GM12878 (cell line): ENCODE results near the gene CFAP45. TPM values are rescaled to one million over a fixed set of nuclear protein-coding genes. Genes with fewer than 3 reads are reported as not detected.

Experiments
- CHD2 ChIP-seq: IDR thresholded peaks from 2 replicates; pipeline ENCODE4 v1.6.1; 2011; ENCODE audit warnings: low read depth, low read length, improper control_type of control experiment, borderline replicate concordance
- IKZF2 ChIP-seq, 2 experiments: fragments of 450-650 bp; IDR thresholded peaks; 2 replicates each; pipeline ENCODE4 v1.6.1; 2017; ENCODE audit warnings: mild to moderate bottlenecking in 2 of 2, moderate library complexity in 2 of 2
- KLF5 ChIP-seq: fragments of 450-650 bp; IDR thresholded peaks from 2 replicates; pipeline ENCODE4 v1.6.1; 2014; ENCODE audit warnings: mild to moderate bottlenecking; ENCODE audit not compliant: partially characterized antibody
- POLR2A ChIP-seq: IDR thresholded peaks from 2 replicates; pipeline ENCODE4 v1.6.1; 2011; ENCODE audit warnings: low read depth, mild to moderate bottlenecking, low read length
- RUNX3 ChIP-seq: IDR thresholded peaks from 2 replicates; pipeline ENCODE4 v1.6.1; 2012; ENCODE audit warnings: low read length, inconsistent platforms
- SMAD5 ChIP-seq: IDR thresholded peaks from 2 replicates; pipeline ENCODE4 v1.6.1; 2016; ENCODE audit warnings: antibody characterized with exemption, low read depth
- SREBF1 ChIP-seq: IDR thresholded peaks from 2 replicates; pipeline ENCODE4 v1.6.1; 2012; ENCODE audit warnings: mild to moderate bottlenecking, low read length
- YY1 ChIP-seq: IDR thresholded peaks from 2 replicates; pipeline ENCODE4 v1.6.1; 2011; ENCODE audit warnings: low read depth, mild to moderate bottlenecking, low read length
- ZZZ3 ChIP-seq: IDR thresholded peaks from 2 replicates; pipeline ENCODE4 v1.6.1; 2011; ENCODE audit warnings: low read depth; ENCODE audit not compliant: control insufficient read depth, insufficient read length
- polyA plus RNA-seq, 11 experiments: library from polyadenylated mRNA; depleted of rRNA in 4 of 11; unstranded in 6 of 11; stranded (reverse) in 5 of 11; fragments of >200 nt; fragmentation: Nextera tagmentation in 4 of 11; fragmentation: Illumina TruSeq in 1 of 11; extraction: Ambion mirVana in 4 of 11; extraction: Trizol in 1 of 11; gene quantifications; 1 replicate in 1 of 11; 2 replicates in 10 of 11; pipeline versions ENCODE4 v1.2.1 to v1.2.3, GENCODE V29; 2011 to 2016; ENCODE audit warnings: inconsistent platforms in 2 of 11, missing spikeins in 2 of 11, low read depth in 1 of 11
- total RNA-seq, 4 experiments: library from RNA; depleted of rRNA in 3 of 4; stranded (reverse); fragments of >200 nt in 3 of 4; fragmentation: Illumina TruSeq in 1 of 4; extraction: Trizol in 1 of 4; gene quantifications; 2 replicates each; pipeline versions ENCODE4 v1.2.1 to v1.2.3, GENCODE V29; 2013 to 2021
- TF ChIP-seq, protein P1 (sequence below): fragments of 450-650 bp; formaldehyde crosslinking; IDR thresholded peaks from 2 replicates; pipeline ENCODE4 v1.4.0; 2022; ENCODE audit warnings: mild to moderate bottlenecking, moderate library complexity
- TF ChIP-seq, protein P2 (sequence below): IDR thresholded peaks from 2 replicates; pipeline ENCODE4 v1.6.1; 2012; ENCODE audit warnings: low read depth, low read length, improper control_type of control experiment
- TF ChIP-seq, protein P3 (sequence below): fragments of 450-650 bp; IDR thresholded peaks from 2 replicates; pipeline ENCODE4 v1.6.1; 2017; ENCODE audit warnings: mild to moderate bottlenecking, moderate library complexity
- TF ChIP-seq, protein P4 (sequence below): fragments of 450-650 bp; IDR thresholded peaks from 2 replicates; pipeline ENCODE4 v1.6.1; 2016; ENCODE audit warnings: mild to moderate bottlenecking

Gene CFAP45
- total and polyA plus RNA-seq, 10 of the 15 experiments (the other 5 are each of a cell fraction or from before 2014, with no cell fraction given), result 0.43 to 0.91 (median 0.67) TPM

DNA sequence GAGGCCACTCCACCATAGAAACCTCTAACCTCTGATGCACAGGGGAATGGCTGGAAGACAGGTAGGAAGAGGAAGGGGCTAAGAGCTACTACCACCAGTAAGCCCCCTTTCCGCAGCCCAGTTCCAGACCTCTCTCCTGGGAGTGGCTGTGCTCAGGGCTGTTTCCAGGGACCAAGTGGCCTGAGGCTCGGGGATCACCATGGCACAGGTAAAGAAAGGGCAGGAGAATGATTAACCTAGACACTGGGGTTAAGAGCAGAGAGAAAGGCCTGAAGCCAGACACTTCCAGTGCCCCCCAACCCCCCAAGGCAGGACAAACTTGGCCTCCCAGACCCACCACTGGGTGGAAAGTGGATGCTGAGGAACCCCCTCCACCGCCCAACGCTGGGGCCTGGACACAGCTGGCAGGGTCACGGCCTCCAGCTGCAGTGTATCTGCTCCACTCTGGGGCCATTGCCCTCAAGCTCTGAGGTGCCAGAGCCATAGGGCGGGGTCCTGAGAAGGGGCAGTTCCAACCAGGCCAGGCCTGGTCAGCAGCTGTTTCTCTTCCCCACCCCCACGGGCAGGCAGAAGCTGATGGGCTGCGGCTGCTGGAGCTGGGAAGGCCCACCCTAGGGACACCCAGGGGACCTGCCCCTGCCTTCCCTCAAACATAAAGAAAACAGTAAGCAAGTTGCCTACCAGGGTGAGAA is 22.7 kb upstream of the CFAP45 start (continued):
- TF ChIP-seq, protein P1, sequence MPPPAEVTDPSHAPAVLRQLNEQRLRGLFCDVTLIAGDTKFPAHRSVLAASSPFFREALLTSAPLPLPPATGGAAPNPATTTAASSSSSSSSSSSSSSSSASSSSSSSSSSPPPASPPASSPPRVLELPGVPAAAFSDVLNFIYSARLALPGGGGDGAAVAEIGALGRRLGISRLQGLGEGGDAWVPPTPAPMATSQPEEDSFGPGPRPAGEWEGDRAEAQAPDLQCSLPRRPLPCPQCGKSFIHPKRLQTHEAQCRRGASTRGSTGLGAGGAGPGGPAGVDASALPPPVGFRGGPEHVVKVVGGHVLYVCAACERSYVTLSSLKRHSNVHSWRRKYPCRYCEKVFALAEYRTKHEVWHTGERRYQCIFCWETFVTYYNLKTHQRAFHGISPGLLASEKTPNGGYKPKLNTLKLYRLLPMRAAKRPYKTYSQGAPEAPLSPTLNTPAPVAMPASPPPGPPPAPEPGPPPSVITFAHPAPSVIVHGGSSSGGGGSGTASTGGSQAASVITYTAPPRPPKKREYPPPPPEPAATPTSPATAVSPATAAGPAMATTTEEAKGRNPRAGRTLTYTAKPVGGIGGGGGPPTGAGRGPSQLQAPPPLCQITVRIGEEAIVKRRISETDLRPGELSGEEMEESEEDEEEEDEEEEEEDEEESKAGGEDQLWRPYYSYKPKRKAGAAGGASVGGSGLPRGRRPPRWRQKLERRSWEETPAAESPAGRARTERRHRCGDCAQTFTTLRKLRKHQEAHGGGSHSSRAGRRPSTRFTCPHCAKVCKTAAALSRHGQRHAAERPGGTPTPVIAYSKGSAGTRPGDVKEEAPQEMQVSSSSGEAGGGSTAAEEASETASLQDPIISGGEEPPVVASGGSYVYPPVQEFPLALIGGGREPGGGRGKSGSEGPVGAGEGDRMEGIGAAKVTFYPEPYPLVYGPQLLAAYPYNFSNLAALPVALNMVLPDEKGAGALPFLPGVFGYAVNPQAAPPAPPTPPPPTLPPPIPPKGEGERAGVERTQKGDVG (CRISPR knock-in tag), result no peak
- TF ChIP-seq CHD2, result 0 out of 2 replicates have a peak, but pooled peaks have one; percentile 12
- TF ChIP-seq ZZZ3, result no peak
- TF ChIP-seq POLR2A, result peak; percentile 62
- TF ChIP-seq IKZF2 (IDR thresholded peaks at IDR 0.05), result no peak
- TF ChIP-seq, protein P2, sequence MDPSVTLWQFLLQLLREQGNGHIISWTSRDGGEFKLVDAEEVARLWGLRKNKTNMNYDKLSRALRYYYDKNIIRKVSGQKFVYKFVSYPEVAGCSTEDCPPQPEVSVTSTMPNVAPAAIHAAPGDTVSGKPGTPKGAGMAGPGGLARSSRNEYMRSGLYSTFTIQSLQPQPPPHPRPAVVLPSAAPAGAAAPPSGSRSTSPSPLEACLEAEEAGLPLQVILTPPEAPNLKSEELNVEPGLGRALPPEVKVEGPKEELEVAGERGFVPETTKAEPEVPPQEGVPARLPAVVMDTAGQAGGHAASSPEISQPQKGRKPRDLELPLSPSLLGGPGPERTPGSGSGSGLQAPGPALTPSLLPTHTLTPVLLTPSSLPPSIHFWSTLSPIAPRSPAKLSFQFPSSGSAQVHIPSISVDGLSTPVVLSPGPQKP, result 0 out of 2 replicates have a peak, but pooled peaks have one; percentile 32
- 0 out of 2 replicates have a peak, but pooled peaks have one; percentile 45 for TF ChIP-seq YY1
- TF ChIP-seq, protein P3, sequence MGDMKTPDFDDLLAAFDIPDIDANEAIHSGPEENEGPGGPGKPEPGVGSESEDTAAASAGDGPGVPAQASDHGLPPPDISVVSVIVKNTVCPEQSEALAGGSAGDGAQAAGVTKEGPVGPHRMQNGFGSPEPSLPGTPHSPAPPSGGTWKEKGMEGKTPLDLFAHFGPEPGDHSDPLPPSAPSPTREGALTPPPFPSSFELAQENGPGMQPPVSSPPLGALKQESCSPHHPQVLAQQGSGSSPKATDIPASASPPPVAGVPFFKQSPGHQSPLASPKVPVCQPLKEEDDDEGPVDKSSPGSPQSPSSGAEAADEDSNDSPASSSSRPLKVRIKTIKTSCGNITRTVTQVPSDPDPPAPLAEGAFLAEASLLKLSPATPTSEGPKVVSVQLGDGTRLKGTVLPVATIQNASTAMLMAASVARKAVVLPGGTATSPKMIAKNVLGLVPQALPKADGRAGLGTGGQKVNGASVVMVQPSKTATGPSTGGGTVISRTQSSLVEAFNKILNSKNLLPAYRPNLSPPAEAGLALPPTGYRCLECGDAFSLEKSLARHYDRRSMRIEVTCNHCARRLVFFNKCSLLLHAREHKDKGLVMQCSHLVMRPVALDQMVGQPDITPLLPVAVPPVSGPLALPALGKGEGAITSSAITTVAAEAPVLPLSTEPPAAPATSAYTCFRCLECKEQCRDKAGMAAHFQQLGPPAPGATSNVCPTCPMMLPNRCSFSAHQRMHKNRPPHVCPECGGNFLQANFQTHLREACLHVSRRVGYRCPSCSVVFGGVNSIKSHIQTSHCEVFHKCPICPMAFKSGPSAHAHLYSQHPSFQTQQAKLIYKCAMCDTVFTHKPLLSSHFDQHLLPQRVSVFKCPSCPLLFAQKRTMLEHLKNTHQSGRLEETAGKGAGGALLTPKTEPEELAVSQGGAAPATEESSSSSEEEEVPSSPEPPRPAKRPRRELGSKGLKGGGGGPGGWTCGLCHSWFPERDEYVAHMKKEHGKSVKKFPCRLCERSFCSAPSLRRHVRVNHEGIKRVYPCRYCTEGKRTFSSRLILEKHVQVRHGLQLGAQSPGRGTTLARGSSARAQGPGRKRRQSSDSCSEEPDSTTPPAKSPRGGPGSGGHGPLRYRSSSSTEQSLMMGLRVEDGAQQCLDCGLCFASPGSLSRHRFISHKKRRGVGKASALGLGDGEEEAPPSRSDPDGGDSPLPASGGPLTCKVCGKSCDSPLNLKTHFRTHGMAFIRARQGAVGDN, result no peak; the same call in 1 of the 2 replicates
- TF ChIP-seq RUNX3, result no peak
- TF ChIP-seq SREBF1, result no peak
- no peak for TF ChIP-seq SMAD5
- TF ChIP-seq KLF5, result no peak
- TF ChIP-seq, protein P4, sequence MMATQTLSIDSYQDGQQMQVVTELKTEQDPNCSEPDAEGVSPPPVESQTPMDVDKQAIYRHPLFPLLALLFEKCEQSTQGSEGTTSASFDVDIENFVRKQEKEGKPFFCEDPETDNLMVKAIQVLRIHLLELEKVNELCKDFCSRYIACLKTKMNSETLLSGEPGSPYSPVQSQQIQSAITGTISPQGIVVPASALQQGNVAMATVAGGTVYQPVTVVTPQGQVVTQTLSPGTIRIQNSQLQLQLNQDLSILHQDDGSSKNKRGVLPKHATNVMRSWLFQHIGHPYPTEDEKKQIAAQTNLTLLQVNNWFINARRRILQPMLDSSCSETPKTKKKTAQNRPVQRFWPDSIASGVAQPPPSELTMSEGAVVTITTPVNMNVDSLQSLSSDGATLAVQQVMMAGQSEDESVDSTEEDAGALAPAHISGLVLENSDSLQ, result no peak
